Measurements from ENCODE around the gene CLASRP.

DNA sequence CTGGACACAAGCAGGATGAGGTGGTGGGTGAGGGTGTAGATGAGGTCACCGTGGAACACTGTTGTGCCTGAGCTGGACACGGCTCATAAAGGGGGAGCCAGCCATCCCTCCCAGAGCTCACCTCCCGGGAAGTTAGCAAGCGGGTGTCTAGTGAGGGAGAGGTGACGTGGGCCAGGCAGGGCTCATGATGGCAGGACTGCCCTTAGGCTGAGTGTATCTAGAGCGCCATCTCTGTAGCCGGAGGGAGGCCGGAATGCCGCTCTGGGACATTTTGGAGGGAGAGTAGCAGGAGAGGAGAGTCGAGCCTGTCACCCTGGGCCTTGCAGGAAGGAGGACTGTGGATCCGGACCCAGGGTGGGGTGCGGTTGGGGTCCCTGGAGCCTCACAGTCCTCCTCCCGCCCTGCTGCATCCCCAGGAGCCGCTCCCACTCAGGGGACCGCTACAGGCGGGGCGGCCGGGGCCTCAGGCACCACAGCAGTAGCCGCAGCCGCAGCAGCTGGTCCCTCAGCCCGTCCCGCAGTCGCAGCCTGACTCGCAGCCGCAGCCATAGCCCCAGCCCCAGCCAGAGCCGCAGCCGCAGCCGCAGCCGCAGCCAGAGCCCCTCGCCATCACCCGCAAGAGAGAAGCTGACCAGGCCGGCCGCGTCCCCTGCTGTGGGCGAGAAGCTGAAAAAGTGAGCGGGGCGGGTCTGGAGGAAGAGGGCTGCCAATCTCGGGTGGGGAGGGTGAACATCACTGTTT lies 28.2 kb downstream of the CLASRP start:
- TF ChIP-seq, protein P1, sequence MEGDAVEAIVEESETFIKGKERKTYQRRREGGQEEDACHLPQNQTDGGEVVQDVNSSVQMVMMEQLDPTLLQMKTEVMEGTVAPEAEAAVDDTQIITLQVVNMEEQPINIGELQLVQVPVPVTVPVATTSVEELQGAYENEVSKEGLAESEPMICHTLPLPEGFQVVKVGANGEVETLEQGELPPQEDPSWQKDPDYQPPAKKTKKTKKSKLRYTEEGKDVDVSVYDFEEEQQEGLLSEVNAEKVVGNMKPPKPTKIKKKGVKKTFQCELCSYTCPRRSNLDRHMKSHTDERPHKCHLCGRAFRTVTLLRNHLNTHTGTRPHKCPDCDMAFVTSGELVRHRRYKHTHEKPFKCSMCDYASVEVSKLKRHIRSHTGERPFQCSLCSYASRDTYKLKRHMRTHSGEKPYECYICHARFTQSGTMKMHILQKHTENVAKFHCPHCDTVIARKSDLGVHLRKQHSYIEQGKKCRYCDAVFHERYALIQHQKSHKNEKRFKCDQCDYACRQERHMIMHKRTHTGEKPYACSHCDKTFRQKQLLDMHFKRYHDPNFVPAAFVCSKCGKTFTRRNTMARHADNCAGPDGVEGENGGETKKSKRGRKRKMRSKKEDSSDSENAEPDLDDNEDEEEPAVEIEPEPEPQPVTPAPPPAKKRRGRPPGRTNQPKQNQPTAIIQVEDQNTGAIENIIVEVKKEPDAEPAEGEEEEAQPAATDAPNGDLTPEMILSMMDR (conservative IDR thresholded peaks at IDR 0.05), result no peak
- no peak for TF ChIP-seq ZFX (IDR thresholded peaks at IDR 0.05)

Measured in C4-2B (cell line).